ENCODE data around the gene TRIM40. TPM values are rescaled to one million over a fixed set of nuclear protein-coding genes. Genes with fewer than 3 reads are reported as not detected.

TRIM40 gene
- total RNA-seq, 2 experiments from 2014 or later: not detected

- peaks cover 45% of the 10 kb centered on the region for H3K4me1 Mint-ChIP-seq
- H3K27me3 Mint-ChIP-seq: peaks cover 46% of the 10 kb centered on the region
- H3K9me3 Mint-ChIP-seq (ENCODE audit: low read depth): no peaks in the 10 kb centered on the region
- ATAC-seq: peak; percentile 68
- ChIA-PET CTCF (interaction anchor here (0.7 to 9.5 kb wide), 13 partner anchors 10 to 448 kb away, joined by 3 to 244 read pairs (median 4); partner anchors contain the start of gene POLR1H), POLR2A (interaction anchor here (0.8 to 0.9 kb wide), 2 partner anchors 40 to 137 kb away, joined by 3 read pairs; partner anchors contain the start of gene POLR1H)
- H3K4me3 Mint-ChIP-seq: peak overlapping the region; percentile 61
- intact Hi-C loops (cut with DNase I, micrococcal nuclease): loop anchor here (1.0 to 5.0 kb wide), 3 partner anchors 39 to 226 kb away; partner anchors contain the start of genes POLR1H (in 2 of the 2) and TRIM39 (in 1 of the 2)
- H3K27ac Mint-ChIP-seq: peak overlapping the region; percentile 13
- DNase-seq: peak; percentile 81
- no peaks in the 10 kb centered on the region for H3K36me3 Mint-ChIP-seq (ENCODE audit: low read depth)
These were observed 34.2 kb upstream of the TRIM40 start for GRCh38 chr6:30101444-30102413.

DNA sequence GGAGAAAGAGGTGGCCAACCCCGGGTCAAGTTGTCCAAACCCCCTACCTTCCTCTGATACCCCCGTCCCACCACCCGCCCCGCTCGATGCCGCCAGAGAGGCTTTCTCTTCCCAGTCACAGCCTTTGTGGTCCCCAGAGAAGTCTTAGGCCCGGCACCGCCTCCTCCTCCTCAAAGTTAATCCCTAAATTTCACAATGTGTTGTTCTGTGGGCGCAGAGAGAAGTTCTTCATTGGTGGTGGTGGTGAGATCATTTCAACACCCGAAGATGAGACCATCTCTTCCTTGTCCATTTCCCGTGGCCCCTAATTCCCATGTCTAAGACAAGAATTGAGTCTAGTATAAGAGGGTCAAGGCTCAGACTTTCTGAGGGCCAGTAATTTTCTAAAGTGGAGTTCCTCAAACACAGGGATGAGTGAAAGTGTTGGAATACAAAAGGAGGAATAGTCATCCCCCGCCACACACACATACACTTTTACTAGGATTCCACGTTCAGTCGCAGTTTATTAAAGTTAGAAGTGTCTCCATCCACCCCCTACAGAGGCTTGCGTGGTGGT, 33.4 kb upstream of the TRIM40 start:
- Mint-ChIP-seq H3K4me3 (peak overlapping the region; percentile 73), H3K9me3 (ENCODE audit: low read depth) (no peaks in the 10 kb centered on the region), H3K4me1 (peaks cover 41% of the 10 kb centered on the region), H3K27ac (peak overlapping the region; percentile 20), H3K27me3 (peaks cover 44% of the 10 kb centered on the region), H3K36me3 (ENCODE audit: low read depth) (no peaks in the 10 kb centered on the region)
- DNase-seq (peak; percentile 17), ATAC-seq (peak; percentile 21)
- ChIA-PET CTCF (interaction anchor here (0.7 to 9.5 kb wide), 21 partner anchors 8 to 364 kb away, joined by 3 to 244 read pairs (median 6); partner anchors contain the start of gene POLR1H), POLR2A (interaction anchor here (0.9 kb wide), 1 partner anchor 138 kb away, joined by 3 read pairs; no protein-coding TSS in a partner anchor)
- intact Hi-C loops (cut with DNase I, micrococcal nuclease): loop anchor here (1.0 to 5.0 kb wide), 3 partner anchors 40 to 225 kb away; partner anchors contain the start of genes POLR1H (in 2 of the 2) and TRIM39 (in 1 of the 2)

DNA sequence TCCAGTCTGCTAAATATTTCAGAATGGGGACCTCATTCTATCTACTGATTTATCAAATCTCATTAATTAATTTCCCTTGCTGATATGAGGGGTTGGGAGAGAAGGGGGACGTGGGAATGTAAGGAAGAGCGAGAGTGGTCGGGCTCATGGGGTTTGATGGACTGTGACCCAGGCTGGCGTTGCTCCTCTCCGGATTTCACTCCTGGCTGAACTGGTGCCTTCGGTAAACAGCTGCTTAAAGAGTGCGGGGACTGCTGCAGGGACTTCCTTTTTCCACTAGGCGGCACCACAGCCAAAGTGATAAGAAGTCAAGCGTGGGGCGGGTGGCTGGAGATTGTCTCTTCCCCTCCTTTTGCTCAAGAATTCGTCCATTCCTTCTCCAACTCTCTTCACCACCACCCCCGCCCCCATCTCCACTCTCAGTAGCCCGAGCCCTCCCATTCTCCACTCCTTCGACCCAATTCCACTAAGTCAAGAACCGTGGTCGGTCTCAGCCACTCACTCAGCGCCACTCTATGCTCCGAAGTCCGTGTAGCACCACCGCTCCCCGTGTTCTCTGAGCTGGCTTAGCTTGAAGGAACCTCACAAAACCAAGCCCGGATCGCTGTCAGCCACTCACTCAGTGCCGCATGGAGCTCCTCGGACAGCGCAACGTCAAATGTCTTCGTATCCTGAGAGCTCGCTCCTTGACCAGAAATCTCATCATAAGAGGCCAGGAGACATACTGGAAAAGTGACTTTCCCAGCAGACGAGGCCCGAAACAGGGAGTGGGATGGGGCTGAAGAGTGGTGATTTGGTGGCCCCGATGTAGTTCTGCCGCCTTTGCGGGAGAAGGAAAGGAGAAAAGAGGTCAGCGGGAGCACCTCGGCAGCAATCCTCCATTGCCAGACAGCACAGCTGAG, 32.7 kb upstream of the TRIM40 start:
- intact Hi-C loops (cut with DNase I, micrococcal nuclease): loop anchor here (1.0 to 5.0 kb wide), 7 partner anchors 28 to 224 kb away; partner anchors contain the start of genes POLR1H (in 2 of the 2), PPP1R11 (in 1 of the 2), TRIM26 (in 1 of the 2) and TRIM39 (in 1 of the 2)
- POLR2A ChIA-PET: interaction anchor here (0.6 kb wide), 2 partner anchors 29 to 39 kb away, joined by 3 to 4 read pairs; no protein-coding TSS in a partner anchor
- peak; percentile 90 for DNase-seq
- Mint-ChIP-seq H3K27ac (peak overlapping the region; percentile 65), H3K27me3 (peaks cover 47% of the 10 kb centered on the region), H3K4me1 (peaks cover 36% of the 10 kb centered on the region), H3K36me3 (ENCODE audit: low read depth) (no peaks in the 10 kb centered on the region), H3K4me3 (peak overlapping the region; percentile 73), H3K9me3 (ENCODE audit: low read depth) (no peaks in the 10 kb centered on the region)
- CTCF ChIA-PET: interaction anchor here (0.6 to 9.5 kb wide), 25 partner anchors 9 to 395 kb away, joined by 3 to 244 read pairs (median 4); partner anchors contain the start of genes POLR1H and TRIM40
- ATAC-seq: peak; percentile 79

DNA sequence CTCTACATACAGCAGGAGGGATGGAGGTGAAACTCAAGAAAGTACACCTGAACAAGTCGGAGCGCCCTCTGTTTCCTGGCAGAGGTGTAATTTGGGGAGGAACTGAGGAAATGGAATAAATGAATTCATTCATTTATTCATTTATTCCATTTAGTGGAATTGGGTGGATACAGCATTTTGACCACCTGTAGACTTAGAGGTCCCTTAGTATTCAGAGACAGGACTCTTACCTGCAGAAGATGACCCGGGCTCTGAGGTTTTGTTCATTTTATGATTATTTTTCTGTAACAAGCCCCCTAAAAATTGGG, 32.1 kb upstream of the TRIM40 start:
- ATAC-seq (no peak), DNase-seq (no peak)
- intact Hi-C loops (cut with DNase I, micrococcal nuclease): loop anchor here (1.0 to 5.0 kb wide), 6 partner anchors 27 to 223 kb away; partner anchors contain the start of genes POLR1H (in 1 of the 2), PPP1R11 (in 1 of the 2), TRIM26 (in 1 of the 2) and TRIM39 (in 1 of the 2)
- CTCF ChIA-PET: interaction anchor here (0.6 to 9.5 kb wide), 24 partner anchors 10 to 396 kb away, joined by 3 to 244 read pairs (median 5); partner anchors contain the start of genes POLR1H and TRIM40
- no peaks in the 10 kb centered on the region for H3K36me3 Mint-ChIP-seq (ENCODE audit: low read depth)
- POLR2A ChIA-PET: no interaction called here
- no peak overlapping the region for H3K27ac Mint-ChIP-seq
- peaks cover 32% of the 10 kb centered on the region for H3K4me1 Mint-ChIP-seq
- peak overlapping the region; percentile 73 for H3K4me3 Mint-ChIP-seq
- H3K27me3 Mint-ChIP-seq: peaks cover 45% of the 10 kb centered on the region
- no peaks in the 10 kb centered on the region for H3K9me3 Mint-ChIP-seq (ENCODE audit: low read depth)

GRCh38 chr6:30104661-30105060, 31.3 kb upstream of the TRIM40 start:
- Mint-ChIP-seq H3K27ac (no peak overlapping the region), H3K27me3 (peaks cover 38% of the 10 kb centered on the region), H3K36me3 (ENCODE audit: low read depth) (no peaks in the 10 kb centered on the region), H3K9me3 (ENCODE audit: low read depth) (no peaks in the 10 kb centered on the region), H3K4me3 (no peak overlapping the region), H3K4me1 (peaks cover 32% of the 10 kb centered on the region)
- ChIA-PET POLR2A (no interaction called here), CTCF (interaction anchor here (0.6 to 9.5 kb wide), 12 partner anchors 11 to 471 kb away, joined by 3 to 244 read pairs (median 6); partner anchors contain the start of genes POLR1H and TRIM40)
- intact Hi-C loops (cut with DNase I, micrococcal nuclease): loop anchor here (5.0 kb wide), 2 partner anchors 42 to 223 kb away; partner anchors contain the start of genes POLR1H (in 1 of the 2) and TRIM39 (in 1 of the 2)
- ATAC-seq: no peak
- no peak for DNase-seq

DNA sequence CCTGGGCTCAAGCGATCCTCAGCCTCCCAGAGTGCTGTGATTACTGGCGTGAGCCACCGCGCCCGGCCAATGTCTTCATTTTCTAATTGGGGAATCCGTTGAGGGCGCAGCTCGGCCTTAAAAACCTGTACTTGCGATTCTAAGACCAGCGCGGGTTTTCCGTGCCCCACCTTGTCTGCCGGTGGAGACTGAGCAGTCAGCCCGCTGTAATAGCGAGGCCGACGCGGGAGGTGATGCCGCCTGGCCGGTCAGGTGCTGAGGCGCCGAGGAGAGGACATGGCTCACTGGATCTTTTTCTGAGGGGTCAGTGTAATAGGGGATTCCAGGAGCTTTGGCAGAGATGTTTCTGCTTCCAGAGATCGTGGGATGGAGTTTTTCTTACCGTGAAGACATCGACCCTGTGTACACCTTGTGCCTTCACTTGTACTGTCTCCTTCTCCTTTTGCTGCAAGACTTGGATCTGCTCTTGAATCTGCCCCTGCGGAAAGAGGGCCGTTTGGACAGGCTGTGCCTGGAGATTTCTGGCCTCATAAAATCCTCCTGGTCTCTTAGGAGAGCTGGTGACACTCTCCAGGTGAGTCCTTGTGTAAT, 24.6 kb upstream of the TRIM40 start:
- Mint-ChIP-seq H3K4me3 (no peak overlapping the region), H3K9me3 (ENCODE audit: low read depth) (no peaks in the 10 kb centered on the region), H3K27ac (no peak overlapping the region), H3K27me3 (peaks cover 35% of the 10 kb centered on the region), H3K36me3 (ENCODE audit: low read depth) (no peaks in the 10 kb centered on the region), H3K4me1 (peaks cover 12% of the 10 kb centered on the region)
- ChIA-PET POLR2A (no interaction called here), CTCF (interaction anchor here (0.6 to 1.1 kb wide), 3 partner anchors 9 to 96 kb away, joined by 3 read pairs; no protein-coding TSS in a partner anchor)
- DNase-seq: no peak
- no peak for ATAC-seq
- intact Hi-C loops (cut with DNase I, micrococcal nuclease): no loop called here

- no peak overlapping the region for H3K27ac Mint-ChIP-seq
- ChIA-PET CTCF (interaction anchor here (0.9 to 1.1 kb wide), 2 partner anchors 11 to 20 kb away, joined by 3 read pairs; no protein-coding TSS in a partner anchor), POLR2A (no interaction called here)
- H3K4me1 Mint-ChIP-seq: peaks cover 12% of the 10 kb centered on the region
- H3K9me3 Mint-ChIP-seq (ENCODE audit: low read depth): no peaks in the 10 kb centered on the region
- ATAC-seq (no peak), DNase-seq (no peak)
- H3K27me3 Mint-ChIP-seq: peaks cover 34% of the 10 kb centered on the region
- intact Hi-C loops (cut with DNase I, micrococcal nuclease): no loop called here
- H3K36me3 Mint-ChIP-seq (ENCODE audit: low read depth): no peaks in the 10 kb centered on the region
- H3K4me3 Mint-ChIP-seq: no peak overlapping the region
These were observed 23.4 kb upstream of the TRIM40 start for GRCh38 chr6:30112402-30112994.

DNA sequence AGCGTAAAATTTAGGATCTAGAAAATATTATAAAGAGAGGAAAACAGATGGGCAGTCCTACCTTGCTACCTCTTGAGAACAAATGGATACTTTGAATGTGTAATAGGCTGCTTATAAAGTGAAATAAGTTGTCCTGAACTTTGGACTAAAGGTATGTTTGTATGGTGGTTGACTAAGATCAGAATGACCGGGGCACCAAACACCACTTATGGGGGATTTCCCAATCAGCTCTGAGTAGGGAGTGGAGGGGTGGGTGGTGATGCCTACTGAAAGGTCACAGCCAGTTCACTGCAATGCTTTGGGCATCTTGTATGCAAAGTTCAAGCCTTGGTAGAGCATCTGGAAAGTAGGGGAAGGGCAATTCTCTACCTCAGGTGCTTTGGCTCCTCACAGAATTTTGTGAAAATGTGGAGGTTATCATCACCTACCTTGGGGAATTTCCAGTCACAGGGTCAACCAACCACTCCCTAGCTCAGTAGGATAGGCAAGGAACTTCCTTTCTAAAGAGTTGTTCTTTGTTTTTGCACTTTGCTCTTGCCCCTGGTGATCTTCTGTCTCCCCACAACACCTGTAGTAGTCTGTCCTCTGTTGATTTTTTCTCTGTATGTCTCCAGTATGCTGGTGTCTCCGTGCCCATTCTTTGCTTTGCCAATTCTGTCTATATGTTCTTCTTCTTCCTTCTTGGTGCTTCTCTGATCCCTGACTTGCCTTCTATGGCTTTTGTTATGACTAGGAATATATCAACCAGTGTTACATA, 22.8 kb upstream of the TRIM40 start, which contains the start of gene TRIM31:
Gene TRIM31, minus strand, starts transcription at position 88 of the 757 bp plus-strand sequence. CDS start 285 bp downstream, outside the sequence.
- ChIA-PET CTCF (interaction anchor here (0.5 to 1.6 kb wide), 2 partner anchors 18 to 1275 kb away, joined by 3 to 4 read pairs; no protein-coding TSS in a partner anchor), POLR2A (no interaction called here)
- no peak within 1 kb of the TSS for H3K4me3 Mint-ChIP-seq
- H3K9me3 Mint-ChIP-seq (ENCODE audit: low read depth): no peaks in the 10 kb centered on the region
- intact Hi-C loops (cut with DNase I, micrococcal nuclease): no loop called here
- peaks cover 12% of the 10 kb centered on the region for H3K4me1 Mint-ChIP-seq
- peaks cover 31% of the 10 kb centered on the region for H3K27me3 Mint-ChIP-seq
- DNase-seq: peak; percentile 20
- H3K36me3 Mint-ChIP-seq (ENCODE audit: low read depth): no peaks in the 10 kb centered on the region
- no peak within 1 kb of the TSS for H3K27ac Mint-ChIP-seq
- peak; percentile 79 for ATAC-seq

DNA sequence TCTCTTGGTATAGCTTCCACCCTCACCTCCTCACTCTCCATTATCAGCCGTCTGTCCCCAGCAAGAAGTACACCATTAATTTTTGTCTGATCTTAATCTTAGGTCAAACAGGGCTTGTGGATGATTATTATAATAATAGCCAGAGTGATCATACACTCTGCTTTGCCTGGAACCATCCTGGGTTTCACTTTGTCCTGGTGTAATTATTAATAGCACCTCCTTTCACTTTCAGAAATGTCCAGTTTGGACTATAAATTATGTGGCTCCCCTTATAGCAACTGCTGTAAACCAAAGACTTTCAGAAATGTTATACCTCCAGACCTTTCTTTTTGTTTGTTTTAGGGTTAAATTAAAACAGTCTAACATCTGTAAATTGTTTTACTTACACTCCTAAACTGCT, 22.1 kb upstream of the TRIM40 start:
- DNase-seq: no peak
- intact Hi-C loops (cut with DNase I, micrococcal nuclease): no loop called here
- Mint-ChIP-seq H3K4me1 (peaks cover 12% of the 10 kb centered on the region), H3K27me3 (peaks cover 27% of the 10 kb centered on the region), H3K27ac (no peak overlapping the region), H3K36me3 (ENCODE audit: low read depth) (no peaks in the 10 kb centered on the region), H3K9me3 (ENCODE audit: low read depth) (no peaks in the 10 kb centered on the region), H3K4me3 (no peak overlapping the region)
- no peak for ATAC-seq
- CTCF ChIA-PET: interaction anchor here (0.5 to 1.6 kb wide), 2 partner anchors 17 to 1276 kb away, joined by 3 to 4 read pairs; no protein-coding TSS in a partner anchor
- POLR2A ChIA-PET: no interaction called here

Measured in activated CD4-positive, alpha-beta T cell treated with anti-CD3 and anti-CD28 coated beads for 36 hours (primary cell).